Measurements from ENCODE around the gene ZC3H14.

Gene ZC3H14

DNA sequence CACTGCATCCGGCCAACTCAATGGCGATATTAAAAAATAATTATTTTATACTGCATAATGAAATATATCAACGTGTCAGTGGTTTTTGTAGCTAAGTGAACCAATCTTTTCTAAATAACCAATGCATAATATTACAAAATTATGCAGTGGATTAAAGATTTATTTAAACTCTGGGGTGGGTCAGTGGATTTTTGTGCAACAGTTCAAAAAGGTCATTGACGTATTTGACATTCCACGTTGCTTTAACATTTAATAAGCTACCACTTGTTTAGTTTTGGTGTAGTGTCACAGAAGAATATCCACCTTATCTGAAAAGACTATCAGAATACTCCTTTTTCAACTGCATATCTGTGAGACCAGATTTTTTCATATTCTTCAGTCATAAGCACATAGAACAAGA is 2.6 kb downstream of the ZC3H14 start:
- no peak for DNase-seq
- peaks cover 7% of the 10 kb centered on the region; the same call in 1 of the 2 replicates for H4K20me1 ChIP-seq (ENCODE audit: insufficient read depth, low read length)
- H3K4me3 ChIP-seq (ENCODE audit: low read depth in 1 of 2, low read length in 2 of 2) = no peak overlapping the region
- H3K27me3 ChIP-seq (ENCODE audit: insufficient read depth, low read length, poor library complexity) = no peaks in the 10 kb centered on the region
- no peak overlapping the region; the same call in 1 of the 2 replicates for H3K4me2 ChIP-seq (ENCODE audit: insufficient read depth, low read length)
- no peak for TF ChIP-seq EZH2 (IDR thresholded peaks at IDR 0.05; ENCODE audit: borderline replicate concordance, low read depth, low read length, severe bottlenecking)
- TF ChIP-seq, protein P1, sequence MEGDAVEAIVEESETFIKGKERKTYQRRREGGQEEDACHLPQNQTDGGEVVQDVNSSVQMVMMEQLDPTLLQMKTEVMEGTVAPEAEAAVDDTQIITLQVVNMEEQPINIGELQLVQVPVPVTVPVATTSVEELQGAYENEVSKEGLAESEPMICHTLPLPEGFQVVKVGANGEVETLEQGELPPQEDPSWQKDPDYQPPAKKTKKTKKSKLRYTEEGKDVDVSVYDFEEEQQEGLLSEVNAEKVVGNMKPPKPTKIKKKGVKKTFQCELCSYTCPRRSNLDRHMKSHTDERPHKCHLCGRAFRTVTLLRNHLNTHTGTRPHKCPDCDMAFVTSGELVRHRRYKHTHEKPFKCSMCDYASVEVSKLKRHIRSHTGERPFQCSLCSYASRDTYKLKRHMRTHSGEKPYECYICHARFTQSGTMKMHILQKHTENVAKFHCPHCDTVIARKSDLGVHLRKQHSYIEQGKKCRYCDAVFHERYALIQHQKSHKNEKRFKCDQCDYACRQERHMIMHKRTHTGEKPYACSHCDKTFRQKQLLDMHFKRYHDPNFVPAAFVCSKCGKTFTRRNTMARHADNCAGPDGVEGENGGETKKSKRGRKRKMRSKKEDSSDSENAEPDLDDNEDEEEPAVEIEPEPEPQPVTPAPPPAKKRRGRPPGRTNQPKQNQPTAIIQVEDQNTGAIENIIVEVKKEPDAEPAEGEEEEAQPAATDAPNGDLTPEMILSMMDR (IDR thresholded peaks at IDR 0.05; ENCODE audit: borderline replicate concordance, extremely low read depth, low read length, poor library complexity, severe bottlenecking) = no peak
- no peak overlapping the region for H3K9ac ChIP-seq (ENCODE audit: low read depth, low read length)
- no peak overlapping the region for H2AFZ ChIP-seq (ENCODE audit: low read depth, low read length)
- H3K27ac ChIP-seq (ENCODE audit: low read length) = no peak overlapping the region
- ATAC-seq (ENCODE audit: insufficient read depth, low read depth) = no peak
- no peaks in the 10 kb centered on the region for H3K9me3 ChIP-seq (ENCODE audit: insufficient read depth, low read length, severe bottlenecking)
- H3K79me2 ChIP-seq (ENCODE audit: insufficient read depth, low read length) = peaks cover 40% of the 10 kb centered on the region
- peaks cover 24% of the 10 kb centered on the region for H3K4me1 ChIP-seq (ENCODE audit: insufficient read depth, low read length)
- peaks cover 47% of the 10 kb centered on the region for H3K36me3 ChIP-seq (ENCODE audit: insufficient read depth, low read length)

DNA sequence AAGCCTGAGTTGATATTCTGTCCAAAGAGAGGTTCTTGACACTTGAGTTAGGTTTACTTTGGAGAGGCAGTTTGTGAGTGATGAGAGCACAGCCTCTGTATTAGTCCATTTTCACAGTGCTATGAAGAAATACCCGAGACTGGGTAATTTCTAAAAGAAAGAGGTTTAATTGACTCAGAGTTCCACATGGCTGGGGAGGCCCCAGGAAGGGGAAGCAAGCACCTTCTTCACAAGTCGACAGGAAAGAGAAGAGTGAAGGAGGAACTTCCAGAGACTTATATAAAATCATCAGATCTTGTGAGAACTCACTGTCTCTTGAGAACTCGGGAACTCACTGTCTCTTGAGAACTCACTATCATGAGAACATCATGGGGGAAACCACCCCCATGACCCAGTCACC is 5.4 kb downstream of the ZC3H14 start:
- no peak overlapping the region for H3K4me2 ChIP-seq (ENCODE audit: insufficient read depth, low read length)
- no peak overlapping the region for H3K9ac ChIP-seq (ENCODE audit: low read depth, low read length)
- no peak overlapping the region for H2AFZ ChIP-seq (ENCODE audit: low read depth, low read length)
- no peak for TF ChIP-seq EZH2 (IDR thresholded peaks at IDR 0.05; ENCODE audit: borderline replicate concordance, low read depth, low read length, severe bottlenecking)
- TF ChIP-seq, protein P1 (IDR thresholded peaks at IDR 0.05; ENCODE audit: borderline replicate concordance, extremely low read depth, low read length, poor library complexity, severe bottlenecking) = no peak
- H3K4me1 ChIP-seq (ENCODE audit: insufficient read depth, low read length) = peaks cover 14% of the 10 kb centered on the region
- H3K4me3 ChIP-seq (ENCODE audit: low read depth in 1 of 2, low read length in 2 of 2) = no peak overlapping the region
- peaks cover 37% of the 10 kb centered on the region for H3K79me2 ChIP-seq (ENCODE audit: insufficient read depth, low read length)
- no peaks in the 10 kb centered on the region for H3K9me3 ChIP-seq (ENCODE audit: insufficient read depth, low read length, severe bottlenecking)
- no peak for ATAC-seq (ENCODE audit: insufficient read depth, low read depth)
- H4K20me1 ChIP-seq (ENCODE audit: insufficient read depth, low read length) = peaks cover 7% of the 10 kb centered on the region; the same call in 1 of the 2 replicates
- no peak overlapping the region for H3K27ac ChIP-seq (ENCODE audit: low read length)
- peaks cover 68% of the 10 kb centered on the region for H3K36me3 ChIP-seq (ENCODE audit: insufficient read depth, low read length)
- no peaks in the 10 kb centered on the region for H3K27me3 ChIP-seq (ENCODE audit: insufficient read depth, low read length, poor library complexity)
- no peak for DNase-seq

DNA sequence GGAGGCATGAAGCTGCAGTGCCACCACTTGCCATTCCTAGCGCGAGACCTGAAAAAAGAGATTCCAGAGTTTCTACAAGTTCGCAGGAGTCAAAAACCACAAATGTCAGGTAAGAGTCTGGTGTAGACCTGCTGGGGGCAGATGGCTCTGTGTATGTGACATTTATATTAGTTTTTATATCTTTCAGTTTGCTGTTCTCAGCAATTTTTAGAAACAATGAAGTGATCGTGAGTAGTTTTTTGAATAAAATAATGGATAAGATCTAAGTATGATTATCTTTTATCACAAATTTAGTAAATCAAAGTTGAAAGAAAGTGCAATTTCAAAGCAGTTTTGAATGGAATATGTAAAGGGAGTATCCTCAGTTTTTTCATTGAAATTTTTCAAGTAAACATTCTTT is 9.3 kb downstream of the ZC3H14 start:
- Histone ChIP-seq H3K36me3 (ENCODE audit: insufficient read depth, low read length) (peaks cover 93% of the 10 kb centered on the region), H3K27me3 (ENCODE audit: insufficient read depth, low read length, poor library complexity) (no peaks in the 10 kb centered on the region), H2AFZ (ENCODE audit: low read depth, low read length) (no peak overlapping the region), H3K4me3 (ENCODE audit: low read depth in 1 of 2, low read length in 2 of 2) (no peak overlapping the region), H3K4me1 (ENCODE audit: insufficient read depth, low read length) (no peaks in the 10 kb centered on the region), H3K4me2 (ENCODE audit: insufficient read depth, low read length) (no peak overlapping the region), H3K9ac (ENCODE audit: low read depth, low read length) (no peak overlapping the region), H3K79me2 (ENCODE audit: insufficient read depth, low read length) (peaks cover 7% of the 10 kb centered on the region; the same call in 1 of the 2 replicates), H3K9me3 (ENCODE audit: insufficient read depth, low read length, severe bottlenecking) (no peaks in the 10 kb centered on the region), H3K27ac (ENCODE audit: low read length) (no peak overlapping the region), H4K20me1 (ENCODE audit: insufficient read depth, low read length) (no peaks in the 10 kb centered on the region)
- DNase-seq = no peak
- no peak for ATAC-seq (ENCODE audit: insufficient read depth, low read depth)
- TF ChIP-seq, protein P1 (IDR thresholded peaks at IDR 0.05; ENCODE audit: borderline replicate concordance, extremely low read depth, low read length, poor library complexity, severe bottlenecking) = no peak
- no peak for TF ChIP-seq EZH2 (IDR thresholded peaks at IDR 0.05; ENCODE audit: borderline replicate concordance, low read depth, low read length, severe bottlenecking)

DNA sequence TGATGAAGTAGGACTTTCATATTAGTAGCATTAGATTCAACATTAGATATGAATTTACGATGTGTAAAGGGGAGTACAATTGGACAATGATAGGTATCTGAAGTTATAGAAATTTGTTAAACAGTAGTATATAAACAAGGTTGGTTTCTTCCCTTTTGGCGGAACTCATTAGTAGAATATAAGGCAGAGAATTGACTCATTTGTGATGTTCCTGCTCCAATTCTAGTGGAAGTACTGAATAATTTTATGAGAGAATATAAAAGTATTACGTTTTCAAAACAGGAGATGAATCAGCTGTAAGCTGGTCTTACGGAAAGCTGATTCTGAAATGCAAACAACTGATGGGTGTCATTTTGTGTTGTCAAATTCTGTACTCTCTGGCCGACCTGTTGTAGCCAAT is 13.4 kb downstream of the ZC3H14 start:
- Histone ChIP-seq H2AFZ (ENCODE audit: low read depth, low read length) (no peak overlapping the region), H3K4me3 (ENCODE audit: low read depth in 1 of 2, low read length in 2 of 2) (no peak overlapping the region), H3K9ac (ENCODE audit: low read depth, low read length) (no peak overlapping the region), H4K20me1 (ENCODE audit: insufficient read depth, low read length) (no peaks in the 10 kb centered on the region), H3K9me3 (ENCODE audit: insufficient read depth, low read length, severe bottlenecking) (no peaks in the 10 kb centered on the region), H3K79me2 (ENCODE audit: insufficient read depth, low read length) (no peaks in the 10 kb centered on the region), H3K4me2 (ENCODE audit: insufficient read depth, low read length) (no peak overlapping the region), H3K27me3 (ENCODE audit: insufficient read depth, low read length, poor library complexity) (no peaks in the 10 kb centered on the region), H3K36me3 (ENCODE audit: insufficient read depth, low read length) (peaks cover 91% of the 10 kb centered on the region), H3K27ac (ENCODE audit: low read length) (no peak overlapping the region), H3K4me1 (ENCODE audit: insufficient read depth, low read length) (no peaks in the 10 kb centered on the region)
- TF ChIP-seq EZH2 (IDR thresholded peaks at IDR 0.05; ENCODE audit: borderline replicate concordance, low read depth, low read length, severe bottlenecking) = no peak
- TF ChIP-seq, protein P1 (IDR thresholded peaks at IDR 0.05; ENCODE audit: borderline replicate concordance, extremely low read depth, low read length, poor library complexity, severe bottlenecking) = no peak
- no peak for DNase-seq
- ATAC-seq (ENCODE audit: insufficient read depth, low read depth) = no peak

All from DND-41 (cell line).